H1 (cell line): ENCODE data around the gene ZNF358. TPM values are rescaled to one million over a fixed set of nuclear protein-coding genes. Genes with fewer than 3 reads are reported as not detected.

ENCODE experiments used
- CTCF ChIA-PET: fragments of 300-600 bp; sonication (Branson Sonifier 250); formaldehyde crosslinking; loops from one replicate; lab custom pipeline; 2021; ENCODE audit not compliant: partially characterized antibody; lab: Charles Lee
- POLR2A ChIA-PET: fragments of 300-600 bp; sonication (Branson Sonifier 250); formaldehyde crosslinking; loops from one replicate; lab custom pipeline; 2021; ENCODE audit warnings: inconsistent platforms; ENCODE audit not compliant: partially characterized antibody; lab: Charles Lee
- DNase-seq, 2 experiments: peaks; one replicate each; pipeline versions ENCODE4 v3.0.0 to v3.0.0-alpha.2; 2010 to 2022; ENCODE audit warnings: low spot score in 2 of 2, low read depth in 1 of 2, mixed read lengths in 1 of 2
- FAIRE-seq: peaks from 2 replicates; lab custom pipeline; 2011; peaks lifted over from hg19 to GRCh38; lab: Jason Lieb, UNC
- H2AFZ ChIP-seq: 2 replicates; pipeline ENCODE4 v1.8.1; 2012; ENCODE audit warnings: low read length, inconsistent platforms
- H2AK5ac ChIP-seq: 2 replicates; pipeline ENCODE4 v1.6.1; 2013; ENCODE audit warnings: low read depth, low read length
- H2BK120ac ChIP-seq: replicated peaks from 2 replicates; pipeline ENCODE3; 2013; ENCODE audit warnings: low read depth, low read length, inconsistent platforms
- H2BK12ac ChIP-seq: 2 replicates; pipeline ENCODE4 v1.6.1; 2013; ENCODE audit warnings: low read depth, low read length
- H2BK15ac ChIP-seq: 2 replicates; pipeline ENCODE4 v1.6.1; 2013; ENCODE audit warnings: low read length
- H2BK20ac ChIP-seq: 2 replicates; pipeline ENCODE4 v1.6.1; 2013; ENCODE audit warnings: low read length
- H2BK5ac ChIP-seq: 2 replicates; pipeline ENCODE4 v1.6.1; 2013; ENCODE audit warnings: low read depth, low read length
- H3K14ac ChIP-seq: 2 replicates; pipeline ENCODE4 v1.6.1; 2013; ENCODE audit warnings: inconsistent platforms; ENCODE audit not compliant: insufficient read length
- H3K18ac ChIP-seq: 2 replicates; pipeline ENCODE4 v1.6.1; 2013; ENCODE audit warnings: low read length; ENCODE audit errors: extremely low read depth
- H3K23ac ChIP-seq: 2 replicates; pipeline ENCODE4 v1.6.1; 2013; ENCODE audit warnings: inconsistent platforms; ENCODE audit not compliant: insufficient read length
- H3K23me2 ChIP-seq: 2 replicates; pipeline ENCODE4 v1.6.1; 2013; ENCODE audit warnings: low read depth, low read length
- H3K27ac ChIP-seq: 2 replicates; pipeline ENCODE4 v1.6.1; 2011; ENCODE audit warnings: low read depth, low read length, inconsistent platforms
- H3K27me3 ChIP-seq, 4 experiments: replicated peaks in 1 of 4; 1 replicate in 1 of 4; 2 replicates in 3 of 4; pipeline versions ENCODE4 v1.6.1 to v1.8.1; 2011 to 2013; ENCODE audit warnings: low read length in 3 of 4, mild to moderate bottlenecking in 3 of 4, inconsistent platforms in 2 of 4, mixed read lengths in 2 of 4, moderate library complexity in 1 of 4; ENCODE audit not compliant: control insufficient read depth in 3 of 4, insufficient read depth in 3 of 4; ENCODE audit errors: extremely low read depth in 1 of 4
- H3K36me3 ChIP-seq, 4 experiments: 2 replicates each; pipeline versions ENCODE4 v1.6.1 to v1.8.1; 2011 to 2013; ENCODE audit warnings: mild to moderate bottlenecking in 4 of 4, low read length in 3 of 4, moderate library complexity in 2 of 4, control low read depth in 1 of 4, inconsistent platforms in 1 of 4; ENCODE audit not compliant: insufficient read depth in 4 of 4, control insufficient read depth in 2 of 4
- H3K4ac ChIP-seq: replicated peaks from 2 replicates; pipeline ENCODE3; 2013; ENCODE audit warnings: low read length, low read depth, mixed read lengths, inconsistent platforms; ENCODE audit not compliant: insufficient read length
- H3K4me1 ChIP-seq, 4 experiments: replicated peaks in 1 of 4; 1 replicate in 1 of 4; 2 replicates in 3 of 4; pipeline versions ENCODE4 v1.6.1 to v1.8.1; 2011 to 2013; ENCODE audit warnings: low read length in 3 of 4, inconsistent platforms in 2 of 4, mixed read lengths in 1 of 4; ENCODE audit not compliant: insufficient read depth in 4 of 4, control insufficient read depth in 3 of 4
- H3K4me2 ChIP-seq, 2 experiments: 2 replicates each; pipeline versions ENCODE4 v1.6.1 to v1.8.1; 2011 to 2013; ENCODE audit warnings: low read depth in 2 of 2, low read length in 2 of 2, control low read depth in 1 of 2, inconsistent platforms in 1 of 2, mild to moderate bottlenecking in 1 of 2; ENCODE audit not compliant: insufficient read depth in 1 of 2
- H3K4me3 ChIP-seq, 4 experiments: fragments of 200-600, 300-600 bp in 1 of 4; sonication (generic), shearing (Covaris generic), sonication (Bioruptor Twin) in 1 of 4; 2 replicates each; pipeline versions ENCODE4 v1.5.1 to v1.8.1; 2011 to 2016; ENCODE audit warnings: low read length in 4 of 4, low read depth in 3 of 4, control low read depth in 2 of 4, inconsistent platforms in 2 of 4, mild to moderate bottlenecking in 2 of 4, mixed read lengths in 1 of 4, moderate library complexity in 1 of 4; ENCODE audit not compliant: insufficient read depth in 2 of 4; ENCODE audit errors: extremely low read depth in 1 of 4
- H3K56ac ChIP-seq: replicated peaks from 2 replicates; pipeline ENCODE3; 2013; ENCODE audit warnings: low read depth, mild to moderate bottlenecking, mixed read lengths, low read length, inconsistent platforms; ENCODE audit not compliant: insufficient read length
- H3K79me1 ChIP-seq: 2 replicates; pipeline ENCODE4 v1.6.1; 2013; ENCODE audit warnings: low read depth, low read length, control low read depth
- H3K79me2 ChIP-seq, 2 experiments: 2 replicates each; pipeline versions ENCODE4 v1.6.1 to v1.8.1; 2012 to 2013; ENCODE audit warnings: low read length in 2 of 2, mild to moderate bottlenecking in 2 of 2, inconsistent platforms in 1 of 2; ENCODE audit not compliant: insufficient read depth in 2 of 2, control insufficient read depth in 1 of 2
- H3K9ac ChIP-seq, 4 experiments: replicated peaks in 1 of 4; 1 replicate in 1 of 4; 2 replicates in 3 of 4; pipeline versions ENCODE4 v1.6.1 to v1.8.1; 2011 to 2013; ENCODE audit warnings: low read depth in 3 of 4, low read length in 3 of 4, control low read depth in 2 of 4, mild to moderate bottlenecking in 2 of 4, moderate library complexity in 2 of 4, inconsistent platforms in 1 of 4; ENCODE audit errors: extremely low read depth in 1 of 4
- H3K9me3 ChIP-seq, 2 experiments: 2 replicates each; pipeline versions ENCODE4 v1.6.1 to v1.8.1; 2012 to 2013; ENCODE audit warnings: mild to moderate bottlenecking in 2 of 2, moderate library complexity in 2 of 2, control low read depth in 1 of 2, inconsistent platforms in 1 of 2, low read depth in 1 of 2, low read length in 1 of 2, mixed read lengths in 1 of 2; ENCODE audit not compliant: insufficient read depth in 2 of 2
- H4K20me1 ChIP-seq, 2 experiments: replicated peaks in 1 of 2; 2 replicates each; pipeline versions ENCODE3 to v1.8.1; 2011 to 2013; ENCODE audit warnings: inconsistent platforms in 2 of 2, low read length in 2 of 2, mild to moderate bottlenecking in 1 of 2; ENCODE audit not compliant: insufficient read depth in 2 of 2, control insufficient read depth in 1 of 2
- H4K5ac ChIP-seq: 2 replicates; pipeline ENCODE4 v1.6.1; 2013; ENCODE audit warnings: low read length, low read depth, mixed read lengths, inconsistent platforms; ENCODE audit not compliant: insufficient read length
- H4K8ac ChIP-seq: 2 replicates; pipeline ENCODE4 v1.8.0; 2013; ENCODE audit warnings: mild to moderate bottlenecking, moderate library complexity, low read length, inconsistent platforms; ENCODE audit not compliant: insufficient read depth; ENCODE audit errors: extremely low read depth
- H4K91ac ChIP-seq: replicated peaks from 2 replicates; pipeline ENCODE3; 2013; ENCODE audit warnings: low read length, mixed read lengths, inconsistent platforms; ENCODE audit not compliant: insufficient read length
- BRCA1 ChIP-seq: IDR thresholded peaks from 2 replicates; pipeline ENCODE4 v1.6.1; 2012; ENCODE audit warnings: low read depth, low read length, improper control_type of control experiment
- CEBPB ChIP-seq: IDR thresholded peaks from 2 replicates; pipeline ENCODE4 v1.6.1; 2012; ENCODE audit warnings: low read depth, low read length
- RNF2 ChIP-seq: fragments of 200-900, 300-1000 bp; sonication (generic); IDR thresholded peaks from 2 replicates; pipeline ENCODE4 v1.7.1; 2016; ENCODE audit warnings: borderline replicate concordance, low read depth, mild to moderate bottlenecking, antibody characterized with exemption, low read length; ENCODE audit not compliant: poor library complexity, severe bottlenecking; ENCODE audit errors: missing control alignments
- SAP30 ChIP-seq: fragments of 300-600 bp; sonication (generic); IDR thresholded peaks from 2 replicates; pipeline ENCODE4 v1.7.1; 2012; ENCODE audit warnings: low read length, moderate library complexity, mild to moderate bottlenecking, inconsistent platforms; ENCODE audit not compliant: insufficient read depth, insufficient replicate concordance
- SRF ChIP-seq: IDR thresholded peaks from 2 replicates; pipeline ENCODE4 v1.6.1; 2011; ENCODE audit warnings: mild to moderate bottlenecking, low read depth, low read length, moderate library complexity
- WGBS, 2 experiments: shearing (Covaris generic) in 1 of 2; methylation state at CpG; one replicate each; pipeline versions ENCODE4 v1.1.6 to v1.1.7; 2013 to 2015; ENCODE audit warnings: low lambda C conversion rate in 2 of 2, mixed read lengths in 2 of 2, inconsistent platforms in 1 of 2, low coverage in 1 of 2, missing lambda C conversion rate in 1 of 2; ENCODE audit not compliant: insufficient replicate concordance in 2 of 2, insufficient coverage in 1 of 2, insufficient read length in 1 of 2; ENCODE audit errors: extremely low coverage in 1 of 2, missing lambda C conversion rate in 1 of 2; 5-methylcytosine and 5-hydroxymethylcytosine counted together
- polyA plus RNA-seq, 7 experiments: library from polyadenylated mRNA; depleted of rRNA in 3 of 7; stranded (reverse) in 5 of 7; unstranded in 2 of 7; fragments of >200 nt in 5 of 7; fragments of 200-250 nt in 2 of 7; gene quantifications; 1 replicate in 5 of 7; 2 replicates in 1 of 7; 4 replicates in 1 of 7; pipeline versions ENCODE4 v1.2.1 to v1.2.3, GENCODE V29; 2011 to 2013; ENCODE audit warnings: missing spikeins in 2 of 7, mixed read lengths in 2 of 7
- total RNA-seq: library from RNA; stranded (reverse); fragmentation: NEBNext Ultra II Directional; extraction: Animal tissue kit (Norgen Biotek cat#: 25700); gene quantifications from 2 replicates; pipeline ENCODE4 v1.2.1, GENCODE V29; 2021

ZNF358 gene
- total and polyA plus RNA-seq, 2 of the 8 experiments (the other 6 are each of a cell fraction or from before 2014, with no cell fraction given) = 40.0 to 60.3 TPM

DNA sequence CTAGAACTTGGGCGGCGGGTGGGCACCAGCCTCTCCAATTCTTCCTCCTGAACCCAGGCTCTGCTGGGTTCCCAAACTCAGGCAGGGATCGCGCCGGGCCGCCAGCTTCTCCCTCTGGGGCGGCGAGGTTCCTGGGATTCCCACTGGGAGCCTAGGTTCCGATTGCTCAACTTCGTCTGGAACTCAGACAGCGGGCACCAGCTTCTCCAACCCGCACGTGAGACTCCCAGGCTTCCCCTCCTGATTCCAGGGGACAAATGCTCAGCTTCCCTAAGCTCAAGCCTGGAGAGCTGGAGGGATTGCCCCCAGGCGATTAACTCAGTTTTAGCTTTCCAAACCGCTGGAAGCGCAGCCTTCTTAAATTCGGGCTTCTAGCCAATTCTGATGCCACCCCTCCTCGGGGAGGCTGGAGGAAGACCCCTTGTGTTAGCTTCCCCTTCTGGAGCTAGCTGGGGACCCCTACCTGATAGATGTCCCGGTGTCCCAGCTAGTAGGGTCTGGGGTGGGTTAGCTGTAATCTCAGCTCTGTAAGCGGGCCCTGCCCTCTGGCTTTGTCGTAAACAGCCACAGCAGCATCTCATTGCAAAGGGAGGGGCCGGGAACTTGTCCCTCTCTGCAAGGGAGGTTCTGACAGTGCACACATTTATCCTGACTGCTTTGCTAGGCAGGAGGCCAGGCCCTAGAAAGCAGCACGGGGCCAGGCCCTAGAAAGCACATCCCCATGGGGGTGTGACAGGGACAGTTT, 7.2 kb downstream of the ZNF358 start:
- H4K91ac ChIP-seq = no peak overlapping the region
- H2AK5ac ChIP-seq = no peak overlapping the region
- H3K4me2 ChIP-seq = peak overlapping the region; percentile 85 to 94
- H3K23me2 ChIP-seq = peaks cover 10% of the 10 kb centered on the region; the same call in 1 of the 2 replicates
- no peak overlapping the region for H2AFZ ChIP-seq
- no peak overlapping the region for H2BK12ac ChIP-seq
- DNase-seq = no peak
- no peak overlapping the region for H3K4ac ChIP-seq
- no peak overlapping the region for H2BK120ac ChIP-seq
- FAIRE-seq = no peak
- no peak overlapping the region for H3K23ac ChIP-seq
- peak overlapping the region in 3 of 4 experiments; percentile 16 to 44 (median 25); a peak in 3 of 7 replicates for H3K9ac ChIP-seq
- H3K4me1 ChIP-seq = peaks cover 0 to 5% (median 1%) of the 10 kb centered on the region in 4 experiments; a peak in 1 of 7 replicates
- no peak overlapping the region for H3K56ac ChIP-seq
- no peaks in the 10 kb centered on the region for H3K9me3 ChIP-seq
- H3K27me3 ChIP-seq = no peaks in the 10 kb centered on the region
- H3K79me2 ChIP-seq = no peaks in the 10 kb centered on the region
- WGBS, 2 experiments = 30% methylated on average over 23 of the region's 23 CpGs; no CpG with 5 or more reads in 1 of the 2 experiments
- ChIA-PET CTCF (interaction anchor here (0.6 to 2.8 kb wide), 8 partner anchors 10 to 169 kb away, joined by 3 to 11 read pairs (median 4); partner anchors contain the start of gene PNPLA6), POLR2A (interaction anchor here (0.5 to 7.0 kb wide), 9 partner anchors 10 to 1853 kb away, joined by 3 to 80 read pairs (median 3); partner anchors contain the start of genes PNPLA6, STXBP2 and TRAPPC5)
- H3K27ac ChIP-seq = no peak overlapping the region
- peaks cover 2% of the 10 kb centered on the region in 2 experiments for H4K20me1 ChIP-seq
- no peak overlapping the region for H3K14ac ChIP-seq
- no peak overlapping the region for H2BK20ac ChIP-seq
- H4K5ac ChIP-seq = no peak overlapping the region
- H2BK15ac ChIP-seq = no peak overlapping the region
- no peak overlapping the region for H3K18ac ChIP-seq
- H2BK5ac ChIP-seq = no peak overlapping the region
- H3K79me1 ChIP-seq = peaks cover 2% of the 10 kb centered on the region; the same call in 1 of the 2 replicates
- no peak for TF ChIP-seq BRCA1
- TF ChIP-seq CEBPB = peak; percentile 68
- TF ChIP-seq RNF2 = no peak
- TF ChIP-seq SAP30 = peak; percentile 25
- no peak for TF ChIP-seq SRF
- peak overlapping the region; percentile 48 to 79 (median 72) for H3K4me3 ChIP-seq
- H3K36me3 ChIP-seq = peaks cover 0 to 7% (median 3%) of the 10 kb centered on the region in 4 experiments; a peak in 1 of 8 replicates
- H4K8ac ChIP-seq = peak overlapping the region; percentile 29; the same call in 1 of the 2 replicates
